HUES48 (cell line): ENCODE measurements around the gene C4B.
"Not testable (repeated sequence)": the region's sequence is repeated elsewhere in the genome, so short reads cannot be mapped to it uniquely, and the experiment has no call there.

Experiments
- H3K27ac ChIP-seq: one replicate; pipeline ENCODE4 v1.7.0; 2013; ENCODE audit warnings: low read depth, low read length, inconsistent platforms
- H3K27me3 ChIP-seq: 2 replicates; pipeline ENCODE4 v1.6.1; 2013; ENCODE audit warnings: mild to moderate bottlenecking, low read length; ENCODE audit not compliant: control insufficient read depth, insufficient read depth
- H3K36me3 ChIP-seq: 2 replicates; pipeline ENCODE4 v1.6.1; 2013; ENCODE audit warnings: low read length; ENCODE audit not compliant: control insufficient read depth, insufficient read depth
- H3K4me1 ChIP-seq: 2 replicates; pipeline ENCODE4 v1.6.1; 2013; ENCODE audit warnings: mild to moderate bottlenecking, low read length; ENCODE audit not compliant: control insufficient read depth, insufficient read depth
- H3K4me3 ChIP-seq: 2 replicates; pipeline ENCODE4 v1.5.1; 2013; ENCODE audit warnings: mild to moderate bottlenecking, low read depth, low read length
- H3K9ac ChIP-seq: 2 replicates; pipeline ENCODE4 v1.6.1; 2013; ENCODE audit warnings: mild to moderate bottlenecking, low read depth, low read length, moderate library complexity
- H3K9me3 ChIP-seq: 2 replicates; pipeline ENCODE4 v1.6.1; 2013; ENCODE audit warnings: low read length; ENCODE audit not compliant: control insufficient read depth, insufficient read depth

Gene C4B

GRCh38 chr6:31989363-31989762 lies 25.2 kb upstream of the C4B start:
- not testable (repeated sequence) for H3K27me3 ChIP-seq

GRCh38 chr6:31994421-31994820 lies 20.2 kb upstream of the C4B start:
- H3K36me3 ChIP-seq, H3K27me3 ChIP-seq, H3K4me1 ChIP-seq, H3K9me3 ChIP-seq, H3K27ac ChIP-seq, H3K4me3 ChIP-seq, H3K9ac ChIP-seq: not testable (repeated sequence)

More at GRCh38 chr6:31989363-31989762, 25.2 kb upstream of the C4B start:
- H3K36me3 ChIP-seq, H3K27ac ChIP-seq, H3K4me1 ChIP-seq, H3K9me3 ChIP-seq, H3K9ac ChIP-seq, H3K4me3 ChIP-seq: not testable (repeated sequence)

DNA sequence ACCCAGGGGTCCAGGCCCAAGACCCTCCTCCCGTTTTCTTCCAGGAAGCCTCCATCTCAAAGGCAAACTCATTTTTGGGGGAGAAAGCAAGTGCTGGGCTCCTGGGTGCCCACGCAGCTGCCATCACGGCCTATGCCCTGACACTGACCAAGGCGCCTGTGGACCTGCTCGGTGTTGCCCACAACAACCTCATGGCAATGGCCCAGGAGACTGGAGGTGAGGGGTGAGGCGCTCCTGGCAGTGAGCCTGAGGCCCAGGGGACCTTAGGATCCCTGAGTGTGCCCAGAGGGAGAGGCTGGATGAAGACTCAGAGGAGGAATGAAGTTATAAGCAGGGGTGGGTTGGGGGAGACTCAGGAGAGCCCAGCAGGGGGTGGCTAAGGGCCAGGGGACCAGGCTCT lies 18.2 kb upstream of the C4B start:
- not testable (repeated sequence) for H3K9ac ChIP-seq, H3K4me1 ChIP-seq, H3K27ac ChIP-seq, H3K27me3 ChIP-seq, H3K36me3 ChIP-seq, H3K4me3 ChIP-seq, H3K9me3 ChIP-seq

DNA sequence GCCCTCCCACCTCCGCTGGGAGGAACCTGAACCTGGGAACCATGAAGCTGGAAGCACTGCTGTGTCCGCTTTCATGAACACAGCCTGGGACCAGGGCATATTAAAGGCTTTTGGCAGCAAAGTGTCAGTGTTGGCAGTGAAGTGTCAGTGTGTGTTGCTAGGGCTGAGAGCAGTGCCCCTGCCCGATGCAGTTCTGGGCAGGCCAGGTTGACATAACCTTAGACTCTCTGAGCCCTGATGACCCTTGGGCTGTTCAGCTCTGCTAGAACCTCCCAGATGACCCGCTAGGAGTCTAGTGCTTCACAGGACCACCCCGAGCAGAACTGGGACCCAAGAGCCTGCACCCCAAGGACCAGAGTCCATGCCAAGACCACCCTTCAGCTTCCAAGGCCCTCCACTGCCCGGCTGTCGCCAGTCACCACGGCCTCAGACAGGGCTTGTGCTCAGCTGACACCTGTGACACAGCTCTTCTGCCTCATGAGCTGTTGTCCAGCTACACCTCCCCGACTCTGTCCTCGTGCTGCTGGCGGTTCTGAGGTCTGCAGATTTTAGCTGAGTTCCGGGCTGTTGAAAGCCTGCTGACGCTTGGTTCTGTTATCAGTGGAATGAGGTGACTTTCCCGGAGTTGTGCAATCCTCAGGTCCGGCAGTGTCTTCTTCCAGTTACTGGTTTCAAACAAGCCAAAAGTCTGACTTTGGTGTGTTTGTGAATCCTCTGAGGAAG lies 11.9 kb upstream of the C4B start:
- H3K36me3 ChIP-seq, H3K27ac ChIP-seq, H3K4me1 ChIP-seq, H3K4me3 ChIP-seq, H3K9ac ChIP-seq, H3K27me3 ChIP-seq, H3K9me3 ChIP-seq: not testable (repeated sequence)

GRCh38 chr6:32003301-32003700 lies 11.3 kb upstream of the C4B start:
- not testable (repeated sequence) for H3K4me1 ChIP-seq, H3K27ac ChIP-seq, H3K9ac ChIP-seq, H3K9me3 ChIP-seq, H3K27me3 ChIP-seq, H3K4me3 ChIP-seq, H3K36me3 ChIP-seq

DNA sequence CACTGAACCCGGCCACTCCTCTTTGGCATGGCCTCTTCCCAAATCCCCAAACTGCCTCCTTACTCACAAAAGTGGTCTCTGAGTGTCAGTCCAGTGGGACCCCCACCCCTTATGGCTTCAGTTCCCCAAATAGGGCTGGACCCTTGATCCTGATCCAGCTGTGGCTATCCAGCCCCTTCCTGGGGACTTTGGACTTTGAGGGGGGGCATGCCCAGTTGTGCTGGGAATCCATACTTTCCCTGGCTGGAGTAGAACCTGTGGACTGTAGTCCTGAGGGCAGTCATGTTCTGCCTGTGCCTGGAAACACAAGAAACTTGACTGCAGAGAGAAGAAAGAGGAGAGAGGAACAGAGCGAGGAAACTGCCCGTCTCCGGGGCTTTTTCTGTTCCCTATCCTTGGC lies 10.2 kb upstream of the C4B start:
- not testable (repeated sequence) for H3K4me3 ChIP-seq, H3K27me3 ChIP-seq, H3K27ac ChIP-seq, H3K4me1 ChIP-seq, H3K9ac ChIP-seq, H3K9me3 ChIP-seq, H3K36me3 ChIP-seq

DNA sequence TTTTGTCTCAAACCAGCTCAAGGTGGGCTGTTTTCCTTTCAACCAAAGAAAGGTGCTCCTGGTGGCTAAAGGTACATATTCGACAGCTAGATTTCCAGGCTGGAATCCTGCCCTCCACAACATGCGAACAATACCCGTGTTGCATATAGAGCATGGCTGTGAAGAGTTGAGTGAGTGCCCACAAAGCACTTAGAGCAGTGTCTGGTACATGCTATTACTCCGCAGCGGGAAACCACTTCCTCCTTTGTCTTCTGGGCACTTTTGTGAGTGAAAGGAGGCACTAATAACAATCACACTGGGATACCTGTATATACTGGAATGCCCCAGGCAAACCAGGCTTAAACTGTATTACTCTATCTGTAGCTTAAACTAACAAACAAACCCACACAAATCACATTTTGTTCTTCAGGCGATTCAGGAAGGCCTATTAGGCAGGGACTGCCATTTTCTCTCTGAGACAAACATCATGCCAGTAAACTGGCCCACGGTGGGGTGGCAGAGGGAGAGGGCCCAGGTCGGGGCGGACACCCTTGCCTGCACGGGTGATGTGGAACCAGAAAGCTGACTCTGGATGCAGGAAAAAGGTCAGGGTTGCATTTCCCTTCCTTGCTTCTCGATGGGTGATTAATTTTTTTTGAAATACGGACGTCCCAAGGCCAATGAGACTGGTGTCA lies 9.6 kb upstream of the C4B start:
- not testable (repeated sequence) for H3K4me3 ChIP-seq, H3K27ac ChIP-seq, H3K9me3 ChIP-seq, H3K9ac ChIP-seq, H3K36me3 ChIP-seq, H3K27me3 ChIP-seq, H3K4me1 ChIP-seq

DNA sequence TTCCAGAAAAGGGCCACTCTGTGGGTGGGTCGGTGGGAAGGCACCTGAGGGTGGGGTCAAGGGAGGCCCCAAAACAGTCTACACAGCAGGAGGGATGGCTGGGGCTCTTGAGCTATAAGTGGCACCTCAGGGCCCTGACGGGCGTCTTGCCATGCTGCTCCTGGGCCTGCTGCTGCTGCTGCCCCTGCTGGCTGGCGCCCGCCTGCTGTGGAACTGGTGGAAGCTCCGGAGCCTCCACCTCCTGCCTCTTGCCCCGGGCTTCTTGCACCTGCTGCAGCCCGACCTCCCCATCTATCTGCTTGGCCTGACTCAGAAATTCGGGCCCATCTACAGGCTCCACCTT lies 9.1 kb upstream of the C4B start:
- H3K9ac ChIP-seq, H3K4me3 ChIP-seq, H3K36me3 ChIP-seq, H3K27ac ChIP-seq, H3K4me1 ChIP-seq, H3K27me3 ChIP-seq, H3K9me3 ChIP-seq: not testable (repeated sequence)

GRCh38 chr6:32005991-32006529 lies 8.5 kb upstream of the C4B start:
- not testable (repeated sequence) for H3K9me3 ChIP-seq, H3K4me3 ChIP-seq, H3K27ac ChIP-seq, H3K36me3 ChIP-seq, H3K9ac ChIP-seq, H3K4me1 ChIP-seq, H3K27me3 ChIP-seq

GRCh38 chr6:32007086-32007485 lies 7.5 kb upstream of the C4B start:
- H3K9me3 ChIP-seq, H3K36me3 ChIP-seq, H3K9ac ChIP-seq, H3K4me3 ChIP-seq, H3K27ac ChIP-seq, H3K27me3 ChIP-seq, H3K4me1 ChIP-seq: not testable (repeated sequence)

DNA sequence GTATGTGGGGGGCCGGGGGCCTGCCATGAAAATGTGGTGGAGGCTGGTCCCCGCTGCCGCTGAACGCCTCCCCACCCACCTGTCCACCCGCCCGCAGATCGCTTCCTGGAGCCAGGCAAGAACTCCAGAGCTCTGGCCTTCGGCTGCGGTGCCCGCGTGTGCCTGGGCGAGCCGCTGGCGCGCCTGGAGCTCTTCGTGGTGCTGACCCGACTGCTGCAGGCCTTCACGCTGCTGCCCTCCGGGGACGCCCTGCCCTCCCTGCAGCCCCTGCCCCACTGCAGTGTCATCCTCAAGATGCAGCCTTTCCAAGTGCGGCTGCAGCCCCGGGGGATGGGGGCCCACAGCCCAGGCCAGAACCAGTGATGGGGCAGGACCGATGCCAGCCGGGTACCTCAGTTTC lies 6.6 kb upstream of the C4B start:
- H3K27ac ChIP-seq, H3K4me3 ChIP-seq, H3K27me3 ChIP-seq, H3K9ac ChIP-seq, H3K4me1 ChIP-seq, H3K9me3 ChIP-seq, H3K36me3 ChIP-seq: not testable (repeated sequence)
